Adrenal gland (tissue), 5 donors: ENCODE data around the gene ZNF169.

Experiments used
- CTCF ChIP-seq, 6 experiments: fragments of 450-650 bp in 4 of 6; fragments of 200-600 bp in 2 of 6; sonication (generic) in 1 of 6; IDR thresholded peaks; 1 replicate in 5 of 6; 2 replicates in 1 of 6; pipeline versions ENCODE4 v1.5.1 to v1.8.0; 2016 to 2021; ENCODE audit warnings: antibody characterized with exemption in 6 of 6, mild to moderate bottlenecking in 2 of 6, moderate library complexity in 1 of 6
- POLR2A ChIP-seq, 2 donors: fragments of 450-650 bp; IDR thresholded peaks; one replicate each; pipeline ENCODE4 v1.6.1; 2017; ENCODE audit warnings: antibody characterized with exemption in 2 of 2, mild to moderate bottlenecking in 2 of 2, moderate library complexity in 1 of 2
- donor health status: DM: no; HTN: no; CAD: no.

GRCh38 chr9:94228616-94229015, 30.5 kb upstream of the ZNF169 start:
- no peak for TF ChIP-seq CTCF (IDR thresholded peaks at IDR 0.05)
- no peak for TF ChIP-seq POLR2A (IDR thresholded peaks at IDR 0.05)
